Epithelial cell of proximal tubule (primary cell): ENCODE measurements around the gene FAM83E. TPM values are rescaled to one million over a fixed set of nuclear protein-coding genes. Genes with fewer than 3 reads are reported as not detected.

Experiments used
- DNase-seq: peaks from one replicate; pipeline ENCODE4 v3.0.0-alpha.2; 2011; ENCODE audit warnings: low read depth
- H3K4me3 ChIP-seq: 2 replicates; pipeline ENCODE4 v1.5.1; 2011; ENCODE audit warnings: low read depth, mild to moderate bottlenecking, low read length
- total RNA-seq: library from RNA; depleted of rRNA; stranded (reverse); fragments of >200 nt; gene quantifications from 2 replicates; pipeline ENCODE4 v1.2.3, GENCODE V29; 2015
- TF ChIP-seq, protein P1 (sequence below): conservative IDR thresholded peaks from 2 replicates; pipeline ENCODE4 v1.5.1; 2012; ENCODE audit warnings: low read depth, mild to moderate bottlenecking, low read length

Gene FAM83E
- total RNA-seq, 1 donor from 2014 or later, result 0.40 TPM

DNA sequence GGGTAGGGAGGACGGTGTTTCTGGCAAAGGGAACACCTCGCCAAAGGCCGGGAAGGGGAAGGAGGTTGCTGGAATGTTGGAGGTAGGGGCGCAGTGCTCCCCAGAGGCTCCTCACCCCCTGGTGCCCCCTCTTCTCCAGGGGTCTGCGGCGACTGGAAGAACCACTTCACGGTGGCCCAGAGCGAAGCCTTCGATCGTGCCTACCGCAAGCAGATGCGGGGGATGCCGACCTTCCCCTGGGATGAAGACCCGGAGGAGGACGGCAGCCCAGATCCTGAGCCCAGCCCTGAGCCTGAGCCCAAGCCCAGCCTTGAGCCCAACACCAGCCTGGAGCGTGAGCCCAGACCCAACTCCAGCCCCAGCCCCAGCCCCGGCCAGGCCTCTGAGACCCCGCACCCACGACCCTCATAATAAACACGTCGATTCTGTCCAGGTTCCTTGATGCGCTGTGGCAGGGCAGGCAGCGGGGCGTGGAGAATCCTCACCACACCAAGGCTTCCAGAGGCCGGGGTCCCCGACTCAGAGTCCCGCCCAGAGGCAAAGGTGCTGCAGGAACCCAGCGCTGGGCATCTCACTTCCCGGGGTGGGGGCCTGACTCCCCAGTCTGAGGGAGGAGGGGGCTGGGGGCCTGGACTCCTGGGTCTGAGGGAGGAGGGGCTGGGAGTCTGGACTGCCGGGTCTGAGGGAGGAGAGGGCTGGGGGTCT, 15.7 kb downstream of the FAM83E start:
- no peak overlapping the region for H3K4me3 ChIP-seq
- TF ChIP-seq, protein P1, sequence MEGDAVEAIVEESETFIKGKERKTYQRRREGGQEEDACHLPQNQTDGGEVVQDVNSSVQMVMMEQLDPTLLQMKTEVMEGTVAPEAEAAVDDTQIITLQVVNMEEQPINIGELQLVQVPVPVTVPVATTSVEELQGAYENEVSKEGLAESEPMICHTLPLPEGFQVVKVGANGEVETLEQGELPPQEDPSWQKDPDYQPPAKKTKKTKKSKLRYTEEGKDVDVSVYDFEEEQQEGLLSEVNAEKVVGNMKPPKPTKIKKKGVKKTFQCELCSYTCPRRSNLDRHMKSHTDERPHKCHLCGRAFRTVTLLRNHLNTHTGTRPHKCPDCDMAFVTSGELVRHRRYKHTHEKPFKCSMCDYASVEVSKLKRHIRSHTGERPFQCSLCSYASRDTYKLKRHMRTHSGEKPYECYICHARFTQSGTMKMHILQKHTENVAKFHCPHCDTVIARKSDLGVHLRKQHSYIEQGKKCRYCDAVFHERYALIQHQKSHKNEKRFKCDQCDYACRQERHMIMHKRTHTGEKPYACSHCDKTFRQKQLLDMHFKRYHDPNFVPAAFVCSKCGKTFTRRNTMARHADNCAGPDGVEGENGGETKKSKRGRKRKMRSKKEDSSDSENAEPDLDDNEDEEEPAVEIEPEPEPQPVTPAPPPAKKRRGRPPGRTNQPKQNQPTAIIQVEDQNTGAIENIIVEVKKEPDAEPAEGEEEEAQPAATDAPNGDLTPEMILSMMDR, result no peak
- DNase-seq, result no peak

DNA sequence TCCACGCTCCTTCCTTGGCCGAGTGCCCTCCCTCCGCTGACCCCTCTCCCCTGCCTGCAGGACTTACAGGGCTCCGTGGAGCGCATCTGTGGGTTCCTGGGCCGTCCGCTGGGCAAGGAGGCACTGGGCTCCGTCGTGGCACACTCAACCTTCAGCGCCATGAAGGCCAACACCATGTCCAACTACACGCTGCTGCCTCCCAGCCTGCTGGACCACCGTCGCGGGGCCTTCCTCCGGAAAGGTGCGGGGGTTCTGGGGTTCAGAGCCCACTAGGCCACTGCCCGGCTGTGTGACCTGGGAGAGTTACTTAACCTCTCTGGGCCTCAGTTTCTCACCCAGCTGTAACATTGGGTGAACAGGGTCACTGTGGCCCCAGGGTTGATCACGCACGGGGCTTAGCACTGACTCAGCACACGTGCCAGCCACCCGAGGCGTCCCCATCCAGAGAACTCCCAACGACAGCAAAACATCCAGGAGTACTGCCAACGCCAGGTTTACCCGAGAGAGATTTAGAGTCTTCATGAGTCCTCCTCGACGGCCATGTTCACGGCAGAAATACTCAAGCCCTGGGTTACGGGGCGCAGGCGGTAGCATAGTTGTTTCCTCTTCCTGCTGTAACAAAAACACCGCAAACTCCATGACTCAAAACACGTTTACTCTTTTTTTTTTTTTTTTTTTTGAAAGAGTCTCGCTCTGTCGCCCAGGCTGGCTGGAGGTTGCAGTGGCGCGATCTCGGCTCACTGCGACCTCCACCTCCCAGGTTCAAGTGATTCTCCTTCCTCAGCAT, 18.0 kb downstream of the FAM83E start:
- no peak for DNase-seq
- TF ChIP-seq, protein P1, result no peak
- H3K4me3 ChIP-seq, result no peak overlapping the region

DNA sequence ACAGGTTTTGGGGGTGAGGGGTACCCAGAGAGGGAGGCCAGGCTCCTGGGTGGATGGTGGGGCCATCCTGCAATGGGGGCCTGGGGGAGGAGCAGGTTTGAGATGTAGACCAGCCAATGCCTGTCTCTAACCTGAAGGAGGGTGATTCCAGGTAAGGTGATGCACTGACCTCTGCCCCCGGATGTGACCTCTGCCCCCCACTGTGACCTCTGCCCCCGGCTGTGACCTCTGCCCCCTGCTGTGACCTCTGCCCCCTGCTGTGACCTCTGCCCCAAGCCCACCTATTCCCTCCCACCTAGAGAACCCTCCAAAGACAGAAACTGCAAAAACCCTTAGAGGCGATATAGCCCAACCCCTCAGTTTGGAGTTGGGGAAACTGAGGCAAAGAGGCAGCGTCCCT, 18.6 kb downstream of the FAM83E start:
- TF ChIP-seq, protein P1, result no peak
- no peak overlapping the region for H3K4me3 ChIP-seq
- DNase-seq, result no peak

DNA sequence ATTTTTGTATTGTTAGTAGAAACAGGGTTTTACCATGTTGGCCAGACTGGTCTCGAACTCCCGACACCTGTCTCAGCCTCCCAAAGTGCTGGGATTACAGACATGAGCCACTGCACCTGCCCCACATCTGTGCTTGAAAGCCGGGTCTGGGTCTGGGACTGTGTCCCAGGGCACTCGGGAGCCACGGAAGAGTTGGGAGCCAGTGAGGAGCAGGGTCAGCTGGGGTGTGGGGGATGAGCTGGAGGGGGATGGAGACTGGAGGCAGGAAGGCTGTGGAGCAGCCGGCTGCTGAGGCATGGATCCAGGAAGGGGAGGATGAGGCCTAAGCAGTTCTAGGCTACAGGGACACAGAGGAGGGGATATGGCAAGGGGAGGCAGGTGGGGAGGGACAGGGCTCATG, 19.0 kb downstream of the FAM83E start:
- DNase-seq, result no peak
- no peak overlapping the region for H3K4me3 ChIP-seq
- TF ChIP-seq, protein P1, result no peak

DNA sequence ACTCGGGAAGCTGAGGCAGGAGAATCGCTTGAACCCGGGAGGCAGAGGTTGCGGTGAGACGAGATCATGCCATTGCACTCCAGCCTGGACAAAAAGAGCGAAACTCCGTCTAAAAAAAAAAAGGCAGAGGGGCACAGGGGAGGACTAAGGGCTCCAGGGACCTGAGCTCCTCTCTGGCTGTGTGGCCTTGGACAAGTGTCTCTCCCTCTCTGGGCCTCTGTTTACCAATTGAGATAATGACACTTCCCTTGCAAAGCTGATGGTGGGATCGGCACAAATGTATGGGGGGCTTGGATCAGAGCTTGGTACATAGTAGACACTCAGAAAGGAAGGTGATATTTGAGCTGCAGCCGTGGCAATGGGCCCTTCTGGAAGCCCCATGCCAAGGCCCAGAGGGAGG, 19.7 kb downstream of the FAM83E start:
- no peak overlapping the region for H3K4me3 ChIP-seq
- DNase-seq, result no peak
- TF ChIP-seq, protein P1, result no peak

DNA sequence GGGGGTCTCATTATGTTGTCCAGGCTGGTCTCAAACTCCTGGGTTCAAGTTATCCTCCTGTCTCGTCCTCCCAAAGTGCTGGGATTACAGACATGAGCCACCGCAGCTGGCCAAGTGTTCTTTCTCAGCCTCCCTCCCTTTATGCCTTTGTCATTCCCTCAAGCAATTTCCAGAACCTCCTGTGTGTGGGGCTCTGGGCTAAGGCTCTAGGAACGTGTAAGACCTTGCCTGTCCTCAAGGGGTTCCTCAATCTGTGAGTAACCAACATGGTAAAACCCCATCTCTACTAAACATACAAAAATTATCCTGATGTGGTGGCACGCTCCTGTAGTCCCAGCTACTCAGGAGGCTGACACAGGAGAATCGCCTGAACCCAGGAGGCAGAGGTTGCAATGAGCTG, 23.9 kb downstream of the FAM83E start:
- TF ChIP-seq, protein P1, result no peak
- no peak overlapping the region for H3K4me3 ChIP-seq
- no peak for DNase-seq
